HEK293 (cell line): Measurements from ENCODE around the gene ZNF423.

Experiments
- CTCF ChIP-seq: fragments of 450-650 bp; formaldehyde crosslinking; IDR thresholded peaks from 2 replicates; pipeline ENCODE4 v1.5.1; 2016; ENCODE audit warnings: missing biosample characterization, missing genetic modification characterization
- GLI4 ChIP-seq: fragments of 450-650 bp; formaldehyde crosslinking; IDR thresholded peaks from 2 replicates; pipeline ENCODE4 v1.5.1; 2016; ENCODE audit warnings: missing biosample characterization, missing genetic modification characterization
- ZBTB10 ChIP-seq: fragments of 450-650 bp; formaldehyde crosslinking; IDR thresholded peaks from 2 replicates; pipeline ENCODE4 v1.5.1; 2016; ENCODE audit warnings: missing biosample characterization, missing genetic modification characterization
- ZNF221 ChIP-seq: fragments of 450-650 bp; formaldehyde crosslinking; IDR thresholded peaks from 2 replicates; pipeline ENCODE4 v1.5.1; 2017; ENCODE audit warnings: missing biosample characterization, missing genetic modification characterization, borderline replicate concordance
- ZNF48 ChIP-seq: fragments of 450-650 bp; formaldehyde crosslinking; IDR thresholded peaks from 2 replicates; pipeline ENCODE4 v1.5.1; 2016; ENCODE audit warnings: missing biosample characterization, missing genetic modification characterization
- ZNF585B ChIP-seq: fragments of 450-650 bp; formaldehyde crosslinking; IDR thresholded peaks from 2 replicates; pipeline ENCODE4 v1.5.1; 2016; ENCODE audit warnings: missing biosample characterization, missing genetic modification characterization
- ZNF629 ChIP-seq: fragments of 450-650 bp; formaldehyde crosslinking; IDR thresholded peaks from 2 replicates; pipeline ENCODE4 v1.5.1; 2017; ENCODE audit warnings: missing biosample characterization, missing genetic modification characterization
- ZNF792 ChIP-seq: fragments of 450-650 bp; formaldehyde crosslinking; IDR thresholded peaks from 2 replicates; pipeline ENCODE4 v1.5.1; 2016; ENCODE audit warnings: missing biosample characterization, missing genetic modification characterization

GRCh38 chr16:49515016-49515565 lies 340.8 kb downstream of the ZNF423 start:
- TF ChIP-seq ZNF48 (no peak), ZNF585B (no peak), ZNF629 (tag by site-specific recombination) (no peak), CTCF (tag by site-specific recombination) (no peak), ZNF792 (tag by site-specific recombination) (no peak), ZBTB10 (tag by site-specific recombination) (no peak), GLI4 (tag by site-specific recombination) (no peak), ZNF221 (no peak)
